ENCODE measurements around the gene SUPT4H1.

Gene SUPT4H1

DNA sequence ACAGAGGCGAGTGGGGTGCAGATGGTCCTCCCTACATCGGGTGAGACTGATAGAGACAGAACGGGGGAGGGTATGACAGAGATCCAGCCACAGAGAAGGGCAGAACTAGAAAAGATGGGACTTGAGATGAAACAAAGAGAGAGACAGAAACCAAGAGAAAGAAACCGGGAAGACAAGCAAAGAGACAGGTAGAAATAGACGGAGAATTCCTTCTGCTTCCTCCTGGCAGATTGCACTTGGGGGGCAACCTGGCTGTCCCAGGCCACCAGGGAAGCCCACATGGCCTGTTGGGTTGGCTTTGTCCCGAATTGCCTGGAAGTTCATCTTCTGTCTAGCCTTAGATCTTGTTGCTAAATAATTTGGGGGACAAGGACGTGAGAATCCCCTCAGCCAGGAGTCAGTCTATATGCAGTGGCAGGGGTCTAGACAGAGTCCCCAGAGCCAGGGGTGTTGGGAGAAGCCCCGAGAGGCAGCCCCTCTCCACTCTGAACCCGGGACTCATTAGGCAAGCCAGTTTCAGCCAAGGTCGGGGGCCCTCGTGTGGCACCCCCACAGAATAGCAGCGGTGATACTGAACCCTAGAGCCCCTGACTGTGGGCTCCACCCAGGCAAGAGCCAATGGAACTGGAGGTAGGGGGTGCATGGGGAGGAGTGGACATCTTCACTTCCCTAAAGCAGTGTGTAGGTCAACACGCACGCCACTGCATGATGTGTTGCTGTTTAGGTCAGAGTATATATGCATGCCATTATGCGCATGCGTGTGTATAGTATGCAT, 22.8 kb downstream of the SUPT4H1 start:
- peak; percentile 73 for DNase-seq (ENCODE audit: low spot score)

DNA sequence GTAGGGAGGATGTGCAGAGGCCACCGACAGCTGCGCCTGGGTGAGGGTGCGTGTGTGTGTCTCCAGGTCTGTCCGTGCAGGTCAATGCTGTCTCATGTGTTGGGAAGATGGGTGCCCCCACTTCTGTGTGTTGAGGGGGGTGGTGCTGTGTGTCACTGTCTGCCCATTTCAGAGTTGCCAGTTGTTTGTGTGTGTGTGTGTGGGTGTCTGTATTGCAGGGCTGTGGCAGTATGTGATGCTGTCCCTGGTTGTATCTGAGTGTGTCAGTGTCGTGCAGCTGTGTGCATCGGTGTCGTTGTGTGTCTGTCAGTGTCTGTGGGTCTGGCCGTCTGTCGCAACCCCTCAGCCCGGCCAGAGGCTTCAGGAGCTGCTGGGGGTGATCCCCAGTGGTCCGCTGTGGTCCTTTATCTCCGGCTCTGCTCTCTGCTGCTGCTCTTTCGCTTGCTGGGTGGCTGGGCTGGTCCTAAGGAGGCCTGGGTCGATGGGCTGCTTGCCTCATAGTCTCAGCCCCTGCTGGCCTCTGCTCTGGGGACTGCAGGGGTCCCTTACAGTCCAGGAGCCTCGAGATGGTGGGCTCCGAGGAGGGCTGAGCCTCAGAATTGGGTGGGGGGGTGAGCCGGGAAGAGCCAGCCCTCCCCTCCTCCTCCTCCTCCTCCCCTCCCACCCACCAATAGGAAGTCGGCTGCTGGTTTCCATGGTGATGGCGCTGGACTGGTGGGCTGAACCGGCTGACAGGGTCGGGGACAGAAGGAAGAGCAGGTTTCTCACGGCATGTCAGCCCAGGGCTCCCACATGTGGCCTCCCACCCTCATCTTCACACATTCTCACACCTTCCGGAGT, 23.6 kb downstream of the SUPT4H1 start, which contains the start of gene TSPOAP1:
Gene TSPOAP1, minus strand, starts transcription at position 601 of the 840 bp plus-strand sequence. CDS start 875 bp downstream, outside the sequence.
- DNase-seq (ENCODE audit: low spot score) = no peak

DNA sequence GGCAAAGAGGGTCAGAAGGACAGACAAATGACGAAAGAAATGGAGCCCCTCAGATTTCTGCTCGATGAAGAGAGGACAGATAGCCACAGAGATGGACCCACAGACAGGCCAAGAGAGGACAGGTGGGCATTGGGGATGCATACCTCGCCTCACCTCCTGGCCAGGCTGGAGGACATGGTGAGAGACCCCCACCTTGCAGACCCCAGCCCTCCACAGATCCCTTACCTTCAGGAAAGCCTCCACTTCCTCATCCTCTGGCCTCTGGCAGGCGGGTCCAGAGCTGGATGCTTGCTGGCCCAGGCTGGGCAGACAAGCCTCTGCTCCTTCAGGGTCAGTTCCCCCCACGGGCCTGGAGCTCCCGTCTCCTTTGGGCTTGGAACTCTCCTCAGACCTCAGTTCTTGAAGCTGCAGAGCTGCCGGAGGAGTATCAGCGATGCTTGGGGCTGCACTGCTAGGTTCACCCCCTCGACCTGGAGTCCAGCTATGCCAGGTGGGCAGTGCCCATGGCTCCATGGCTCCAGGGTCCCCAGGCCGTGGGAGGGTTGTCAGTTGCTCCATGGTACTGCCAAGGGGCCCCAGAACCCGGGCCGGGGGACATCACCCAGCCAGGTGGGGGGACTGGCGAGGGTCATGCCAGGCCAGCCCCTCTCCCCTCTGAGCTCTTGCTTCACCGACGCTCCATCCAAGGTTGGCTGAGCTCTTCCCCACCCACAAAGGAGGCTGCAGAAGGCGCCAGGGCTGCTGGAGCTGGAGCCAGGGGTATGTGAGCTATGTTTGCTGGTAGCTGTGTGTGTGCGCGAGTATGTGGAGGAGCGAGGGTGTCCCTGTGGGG, 24.4 kb downstream of the SUPT4H1 start:
- DNase-seq (ENCODE audit: low spot score) = no peak

DNA sequence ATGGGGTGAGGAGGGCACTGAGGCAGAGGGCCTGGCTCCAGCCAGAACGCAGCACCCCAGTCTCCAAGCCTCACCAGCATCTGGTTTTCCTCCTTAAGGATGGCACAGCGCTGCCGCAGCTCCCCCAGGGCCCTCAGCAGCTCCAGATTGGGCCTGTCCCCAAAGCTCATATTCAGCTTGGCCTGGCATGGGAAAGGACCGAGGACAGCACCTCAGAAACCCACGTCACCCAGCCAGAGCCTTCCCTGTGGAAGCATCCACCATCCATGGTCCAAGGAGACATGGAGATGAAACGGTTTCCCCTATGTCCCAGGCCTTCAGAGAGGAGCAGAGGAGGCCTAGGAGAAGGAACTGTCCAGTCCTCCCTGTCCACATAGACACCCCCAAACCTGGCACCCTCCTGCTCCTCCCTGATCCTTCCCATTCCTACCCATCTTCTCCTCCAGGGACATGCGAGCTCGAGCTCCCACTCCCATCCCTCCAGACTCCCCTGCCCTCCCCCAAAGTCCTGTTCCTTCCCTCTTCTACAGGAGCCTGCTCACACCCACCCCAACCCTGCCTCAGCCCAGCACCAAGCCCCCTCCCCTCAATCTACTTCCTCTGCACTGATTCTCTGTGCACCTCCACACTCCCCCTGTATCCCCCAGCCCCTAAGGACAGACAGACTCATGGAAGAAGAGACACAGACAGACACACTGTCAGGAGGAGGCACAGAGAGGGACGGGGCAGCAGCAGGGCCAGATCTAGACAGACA, 25.2 kb downstream of the SUPT4H1 start:
- no peak for DNase-seq (ENCODE audit: low spot score)

DNA sequence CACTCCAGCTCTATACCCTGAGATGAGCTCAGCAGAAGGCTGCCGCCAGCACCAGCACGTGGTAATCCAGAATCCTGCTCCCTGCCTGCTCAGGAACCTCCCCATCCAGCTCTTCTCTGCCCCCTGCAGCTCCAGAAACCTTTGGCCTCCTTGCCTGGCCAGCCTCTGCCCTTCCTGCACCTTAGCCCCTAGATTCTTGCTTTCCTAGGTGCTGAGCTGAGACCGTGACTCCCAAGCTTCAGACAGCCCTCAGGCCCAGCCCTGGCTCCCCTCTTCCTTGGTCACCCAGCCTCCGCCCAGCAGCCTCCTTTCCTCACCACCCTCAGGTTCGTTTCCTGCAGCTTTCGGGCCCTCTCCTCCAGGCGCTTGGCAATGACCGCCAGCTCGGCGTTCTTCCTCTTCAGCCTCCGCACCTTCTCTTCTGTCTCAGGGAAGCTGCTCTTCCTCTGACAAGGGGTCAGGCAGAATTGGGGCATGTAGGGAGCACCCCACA, 26.0 kb downstream of the SUPT4H1 start:
- DNase-seq (ENCODE audit: low spot score) = no peak

DNA sequence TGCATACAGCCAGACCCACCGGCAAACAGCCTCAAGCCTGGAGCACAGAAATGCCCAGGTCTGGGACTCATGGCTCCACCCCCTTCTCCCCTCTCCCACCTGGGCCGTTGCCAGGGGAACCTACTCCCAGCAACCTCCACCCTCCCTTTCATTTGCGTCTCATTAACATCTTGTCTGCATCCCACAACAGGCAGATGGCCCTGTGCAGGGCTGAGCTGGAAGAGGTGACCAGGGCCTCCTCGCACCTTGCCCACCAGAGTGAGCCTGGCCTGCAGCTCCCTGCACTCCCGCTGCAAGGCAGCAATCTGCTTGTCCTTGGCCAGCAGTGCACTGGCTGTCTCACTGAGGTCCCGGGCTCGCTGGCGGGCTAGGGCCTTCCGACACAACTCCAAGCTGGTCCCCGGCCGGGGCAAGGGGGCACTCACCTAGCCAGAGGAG, 26.7 kb downstream of the SUPT4H1 start:
- DNase-seq (ENCODE audit: low spot score) = no peak

DNA sequence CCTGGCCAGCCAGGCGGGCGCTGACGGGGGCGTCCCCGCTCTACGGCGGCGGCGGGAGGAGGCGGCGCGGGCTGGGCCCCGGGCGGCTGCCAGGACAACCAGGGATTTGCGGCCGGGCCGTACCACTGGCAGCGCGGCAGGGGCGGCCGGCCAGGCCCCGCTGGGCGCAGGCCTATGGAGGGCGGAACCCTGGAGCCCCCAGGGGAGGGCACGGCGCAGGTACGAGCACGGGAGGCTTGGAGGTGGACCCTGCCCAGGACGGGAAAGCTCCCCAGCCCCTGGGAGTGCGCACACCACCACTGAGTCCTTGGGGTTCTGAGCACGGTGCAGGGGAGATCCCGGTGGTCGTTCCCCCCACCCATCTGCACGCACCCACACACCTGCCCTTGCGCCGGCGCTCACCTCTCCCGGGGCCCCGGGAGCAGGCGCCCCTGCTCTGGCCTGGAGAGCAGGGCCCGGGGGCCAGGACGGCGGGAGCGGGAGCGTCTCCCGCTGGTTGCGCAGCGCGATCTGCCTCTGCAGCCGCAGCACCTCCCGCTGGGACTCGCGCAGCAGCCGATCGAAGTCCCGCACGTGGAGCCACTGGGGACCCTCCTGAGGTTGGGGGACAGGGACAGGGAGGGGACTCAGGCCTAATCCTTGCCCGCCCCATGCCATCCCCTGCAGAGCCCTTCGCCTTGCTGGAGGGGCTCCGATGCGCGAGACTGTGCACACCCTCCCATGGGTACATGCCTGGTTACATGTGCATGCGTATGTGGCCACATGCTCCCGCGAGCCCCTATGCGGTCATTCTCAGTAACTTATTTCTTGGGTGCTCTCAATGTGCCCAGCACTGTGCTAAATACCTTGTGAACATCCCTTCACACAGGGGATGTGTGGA, 27.4 kb downstream of the SUPT4H1 start:
- peak; percentile 98 for DNase-seq (ENCODE audit: low spot score)

DNA sequence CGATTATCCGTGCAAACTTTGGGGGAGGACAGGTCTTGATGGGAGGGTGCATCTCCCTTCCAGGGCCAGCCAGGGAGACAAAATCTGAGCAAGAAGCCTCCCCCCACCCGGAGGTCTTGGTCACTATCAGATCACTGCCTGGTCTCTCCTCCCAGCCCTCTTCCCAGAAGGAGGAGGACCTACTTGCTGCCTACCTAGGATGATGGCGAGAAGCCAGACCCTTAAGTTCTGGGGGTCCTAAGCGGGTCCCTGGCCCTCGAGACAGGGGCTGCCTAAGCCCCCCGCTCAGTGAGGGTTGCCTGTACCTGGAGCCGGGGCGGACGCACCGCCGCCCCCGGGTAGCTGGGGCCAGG, 28.0 kb downstream of the SUPT4H1 start:
- DNase-seq (ENCODE audit: low spot score) = no peak

DNA sequence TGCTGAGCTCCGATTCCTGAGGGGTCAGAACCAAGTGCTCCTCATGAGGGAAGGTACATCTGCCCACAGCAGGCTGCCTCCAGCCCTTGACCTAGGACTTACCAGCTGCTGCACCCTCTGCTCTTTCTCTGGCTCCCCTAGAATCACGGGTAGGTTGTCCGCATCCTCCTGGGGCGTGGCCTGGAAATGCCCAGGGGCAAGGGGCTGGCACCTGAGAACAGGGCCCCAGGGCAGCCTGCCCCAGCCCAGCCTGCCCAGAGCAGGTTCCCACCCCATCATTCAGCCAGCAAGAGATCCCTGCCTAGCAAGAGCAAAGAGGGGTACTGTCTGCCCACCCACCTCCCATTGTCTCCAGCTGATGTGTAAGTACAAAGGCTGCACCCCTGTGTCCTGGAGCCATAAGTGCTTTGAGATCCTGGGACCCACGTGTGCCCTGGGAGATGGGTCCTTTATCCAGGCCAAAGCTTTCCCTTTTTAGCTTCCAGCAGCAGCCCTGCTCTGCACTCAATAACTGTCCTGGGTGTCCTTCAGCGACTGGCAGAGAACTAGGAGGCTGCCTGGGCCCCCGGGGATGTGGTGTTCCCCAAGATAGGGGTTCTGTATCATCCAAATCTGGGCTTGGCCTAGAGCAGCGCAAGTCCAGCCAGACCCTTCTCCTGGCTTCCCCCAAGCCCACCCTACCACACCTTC, 28.5 kb downstream of the SUPT4H1 start:
- DNase-seq (ENCODE audit: low spot score) = no peak

DNA sequence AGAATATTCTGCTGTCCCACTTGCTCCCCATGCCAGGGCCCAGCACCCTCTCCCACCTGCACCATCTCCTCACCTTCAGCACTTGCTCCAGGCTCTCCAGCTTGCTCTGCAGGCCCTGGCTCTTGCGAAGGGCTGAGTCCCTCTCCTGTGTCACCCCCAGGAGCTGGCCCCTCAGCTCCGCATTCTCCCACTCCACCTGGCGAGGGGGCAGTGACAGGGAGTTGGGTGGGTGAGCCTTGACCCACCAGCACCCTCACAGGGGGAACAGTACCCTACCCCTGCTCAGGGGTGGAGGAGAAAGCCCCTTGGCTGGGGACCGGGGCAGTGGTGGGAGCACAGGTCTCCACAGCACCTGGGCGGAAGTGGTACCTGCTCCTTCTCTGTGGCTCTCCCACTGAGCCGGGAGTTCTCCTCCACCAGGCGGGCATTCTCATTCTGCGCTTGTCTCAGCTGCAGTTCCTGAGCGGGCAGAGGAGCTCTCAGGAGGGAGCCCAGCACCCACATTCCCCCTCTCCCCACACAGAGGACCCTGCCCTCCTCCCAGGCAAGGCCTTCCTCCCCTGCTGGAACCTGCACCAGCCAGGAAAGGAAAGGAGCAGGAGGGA, 29.3 kb downstream of the SUPT4H1 start:
- no peak for DNase-seq (ENCODE audit: low spot score)

DNA sequence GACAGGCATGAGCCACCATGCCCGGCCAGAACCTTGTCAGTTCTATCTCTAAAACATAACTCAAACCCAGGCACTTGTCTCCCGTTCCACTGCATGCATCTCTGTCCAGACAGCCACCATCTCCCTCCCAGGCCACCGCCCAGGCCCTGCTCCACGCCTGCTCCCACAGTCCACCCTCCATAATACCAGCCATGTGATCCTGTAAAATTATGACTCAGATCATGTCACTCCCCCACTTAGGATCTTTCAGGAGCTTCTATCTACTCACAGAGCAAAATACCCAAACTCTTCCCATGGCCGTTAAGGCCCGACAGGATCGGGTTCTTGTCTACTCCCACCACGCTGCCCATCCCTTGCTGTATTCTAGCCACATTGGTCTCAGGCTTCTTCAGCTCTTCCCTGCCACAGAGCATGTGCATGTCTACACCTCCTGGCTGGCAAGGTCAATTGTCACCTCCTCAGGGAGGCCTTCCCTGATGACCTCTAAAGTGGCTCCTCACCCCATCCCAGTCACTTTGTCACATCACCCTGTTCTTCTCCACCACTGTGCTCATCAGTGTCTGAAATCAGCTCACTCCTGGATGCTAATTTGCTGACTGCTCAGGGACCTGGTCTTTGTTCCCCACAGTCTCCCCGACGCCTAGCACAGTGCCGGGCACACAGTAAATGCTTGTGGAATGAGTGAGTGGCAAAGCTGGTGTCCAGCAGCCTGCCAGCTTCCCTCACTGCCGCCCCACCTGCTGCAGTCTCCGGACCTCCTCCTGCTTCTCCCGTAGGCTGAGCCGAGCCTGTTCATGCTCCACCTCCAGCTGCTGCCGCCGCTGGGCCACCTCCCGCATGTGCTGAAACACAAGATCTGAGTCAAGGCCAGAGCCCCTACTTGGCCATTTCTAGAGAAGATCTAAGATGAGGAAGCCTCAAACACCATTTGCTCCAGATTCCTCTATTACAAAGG, 30.2 kb downstream of the SUPT4H1 start:
- no peak for DNase-seq (ENCODE audit: low spot score)

DNA sequence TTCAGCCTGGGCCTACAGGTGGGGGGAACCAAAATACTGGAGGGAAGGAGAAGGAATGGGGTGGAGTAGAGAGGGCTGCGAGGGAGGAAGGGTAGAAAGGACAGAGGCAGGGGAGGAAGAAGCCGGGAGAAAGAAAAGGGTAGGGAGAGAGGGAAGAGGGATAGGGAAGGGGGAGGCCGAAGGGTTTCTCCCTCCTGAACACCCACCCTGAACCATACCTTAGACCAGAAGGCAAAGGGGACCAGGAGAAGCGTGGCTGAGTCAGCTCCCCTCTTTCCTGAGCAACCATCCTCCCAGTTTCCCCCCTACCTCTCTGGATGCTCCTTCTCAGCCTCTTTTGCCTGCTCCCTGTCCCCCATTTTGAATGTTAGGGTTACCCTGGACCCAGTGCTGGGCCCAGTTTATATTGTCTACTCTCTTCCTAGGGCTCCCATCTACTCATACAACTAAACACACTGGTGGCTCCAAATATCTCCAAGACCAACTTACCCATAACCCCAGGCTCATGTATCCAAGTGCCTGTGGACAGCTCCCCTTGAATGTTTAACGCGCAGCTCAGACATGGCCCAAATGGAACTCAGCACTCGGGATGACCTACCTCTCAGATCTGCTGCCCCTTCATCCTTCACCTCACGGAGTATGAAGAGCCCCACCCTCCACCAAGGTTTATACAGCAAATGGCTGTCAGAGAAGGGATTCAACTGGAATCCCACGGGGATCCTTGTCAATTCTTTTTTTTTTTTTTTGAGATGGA, 31.3 kb downstream of the SUPT4H1 start:
- DNase-seq (ENCODE audit: low spot score) = no peak

DNA sequence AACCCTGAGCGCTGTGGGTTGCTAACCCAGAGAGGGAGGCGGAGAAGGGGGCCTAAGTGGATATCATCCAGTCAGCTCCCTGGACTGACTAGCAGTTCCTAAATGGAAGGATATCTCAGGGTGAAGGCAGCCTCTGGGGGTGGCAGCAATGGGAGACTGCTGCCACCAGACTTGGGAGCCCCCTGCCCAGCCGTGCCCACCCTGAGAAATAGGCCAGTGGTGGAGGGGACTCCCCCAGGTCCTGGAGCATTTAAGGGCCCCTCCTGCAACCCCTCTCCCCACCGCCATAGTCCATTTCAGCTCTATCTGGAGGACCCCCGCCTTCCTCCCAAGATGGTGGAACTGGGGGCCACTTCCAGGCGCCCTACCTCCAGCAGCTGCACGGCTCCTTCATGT, 31.8 kb downstream of the SUPT4H1 start:
- no peak for DNase-seq (ENCODE audit: low spot score)

DNA sequence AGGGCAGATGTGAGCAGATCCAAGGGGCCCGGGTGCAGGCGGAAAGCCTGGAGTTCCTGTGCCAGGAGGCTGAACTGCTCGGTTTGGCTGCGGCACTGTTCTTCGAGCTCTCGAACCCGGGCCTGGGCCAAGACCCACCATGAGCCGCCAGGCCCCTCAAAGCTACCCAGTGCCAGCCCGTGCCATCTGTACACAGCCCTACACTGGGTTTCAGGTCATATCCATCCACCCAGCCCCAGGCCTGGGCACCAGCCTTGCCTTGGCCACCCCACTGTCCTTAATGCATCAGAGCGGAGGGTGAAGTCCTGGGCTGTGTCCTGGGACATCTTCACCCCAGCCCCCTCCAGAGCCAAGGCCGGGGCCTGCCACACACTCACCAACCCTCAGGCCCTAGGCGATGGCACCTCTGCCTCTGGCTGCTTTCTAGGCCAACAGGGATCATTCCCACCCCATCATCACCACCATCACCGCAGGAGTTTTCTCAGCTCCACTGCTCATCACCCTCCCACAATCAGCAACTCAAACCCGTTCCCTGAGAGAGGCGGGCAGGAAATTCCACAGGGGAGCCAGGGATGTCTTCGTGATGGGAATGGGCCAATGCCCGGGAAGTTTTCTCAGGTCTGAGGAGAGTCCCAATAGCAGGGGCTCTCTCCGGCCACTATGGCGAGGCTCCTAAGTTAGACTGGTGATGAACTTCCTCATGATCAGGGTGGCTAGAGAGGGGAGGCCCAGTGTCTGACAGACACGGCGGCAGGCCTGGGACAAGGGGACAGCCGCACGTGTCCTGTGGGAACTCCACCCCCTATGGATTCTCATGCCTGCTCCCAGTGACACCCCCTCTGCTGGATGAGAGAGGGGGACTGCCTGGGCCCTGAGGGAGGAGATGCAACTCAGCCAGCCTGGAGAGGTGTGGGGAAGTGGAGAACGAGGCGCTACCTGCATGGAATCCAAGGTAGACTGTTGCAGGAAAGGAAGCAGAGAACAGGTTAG, 32.5 kb downstream of the SUPT4H1 start:
- no peak for DNase-seq (ENCODE audit: low spot score)

DNA sequence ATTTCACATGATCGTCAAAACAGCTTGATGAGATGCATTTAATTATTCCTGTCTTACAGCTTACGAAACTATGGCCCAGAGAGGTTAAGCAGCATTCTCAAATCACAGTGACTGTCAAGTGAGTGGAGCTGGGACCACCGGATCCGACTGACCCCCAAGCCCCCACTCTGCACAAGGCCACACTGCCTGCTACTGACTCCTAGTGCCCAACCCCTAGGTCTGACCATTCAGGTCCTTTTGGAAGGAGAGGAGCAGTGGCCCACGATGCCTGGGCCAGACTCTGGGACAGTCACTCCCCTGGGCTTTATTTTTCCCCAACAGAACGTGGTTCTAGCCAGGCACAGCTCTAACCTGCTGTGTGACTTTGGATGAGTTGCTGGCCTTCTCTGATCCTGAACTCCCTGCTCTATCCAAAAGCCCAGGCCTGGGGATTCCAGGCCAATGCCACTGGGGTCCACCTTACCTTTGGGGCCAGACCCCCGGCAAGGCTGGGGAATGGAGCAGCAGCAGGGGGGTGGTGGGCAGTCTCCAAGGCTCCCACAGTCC, 33.3 kb downstream of the SUPT4H1 start:
- no peak for DNase-seq (ENCODE audit: low spot score)

DNA sequence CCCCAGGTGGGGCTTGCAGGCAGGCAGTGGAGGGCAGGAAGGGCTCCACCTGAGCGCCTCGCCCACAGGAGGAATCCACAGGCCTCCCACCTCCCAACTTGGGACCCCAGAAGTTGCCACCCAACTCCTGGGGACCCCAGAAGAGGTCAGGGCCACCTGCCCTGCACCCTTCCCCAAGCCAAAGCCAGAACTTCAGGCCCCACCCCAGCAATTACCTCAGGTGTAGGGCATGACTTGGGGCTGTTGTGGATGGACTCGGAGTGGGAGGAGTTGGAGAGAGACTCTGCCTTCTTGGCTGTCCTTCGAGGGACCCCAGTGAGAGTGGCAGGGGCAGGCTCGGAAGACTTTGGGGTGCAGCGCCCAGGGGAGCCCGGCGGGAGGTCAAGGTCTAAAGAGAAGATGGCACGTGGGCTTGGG, 33.9 kb downstream of the SUPT4H1 start:
- DNase-seq (ENCODE audit: low spot score) = no peak

Data from D341Med (cell line).